ENCODE measurements around the gene DZIP1L. TPM values are rescaled to one million over a fixed set of nuclear protein-coding genes. Genes with fewer than 3 reads are reported as not detected.

Gene DZIP1L
- total RNA-seq, 4 donors from 2014 or later, result 10.3 to 15.8 (median 12.6) TPM

- TF ChIP-seq CTCF (IDR thresholded peaks at IDR 0.05) (no peak), POLR2A (IDR thresholded peaks at IDR 0.05; ENCODE audit: low read depth) (no peak), EP300 (IDR thresholded peaks at IDR 0.05) (no peak), POLR2AphosphoS5 (IDR thresholded peaks at IDR 0.05) (no peak)
- WGBS, result 100% methylated on average over 2 of the region's 2 CpGs
- peaks cover 26 to 93% (median 72%) of the 10 kb centered on the region in 4 donors for H3K36me3 ChIP-seq
Measured at GRCh38 chr3:138065949-138066348, 49.5 kb downstream of the DZIP1L start.

GRCh38 chr3:138063416-138063815 lies 52.0 kb downstream of the DZIP1L start:
- H3K36me3 ChIP-seq, result peaks cover 26 to 74% (median 63%) of the 10 kb centered on the region in 4 donors
- H3K4me1 ChIP-seq, result peaks cover 6 to 13% (median 11%) of the 10 kb centered on the region in 4 donors
- no peak overlapping the region for H3K27ac ChIP-seq (replicated peaks in 1 of 4)
- 80% methylated on average over 3 of the region's 4 CpGs for WGBS
- no peak overlapping the region for H3K4me3 ChIP-seq
- H3K9me3 ChIP-seq, result no peaks in the 10 kb centered on the region
- intact Hi-C loops (cut with DNase I), result no loop called here
- no peak for TF ChIP-seq POLR2AphosphoS5 (IDR thresholded peaks at IDR 0.05)
- no peak for TF ChIP-seq CTCF (IDR thresholded peaks at IDR 0.05)
- no peak for TF ChIP-seq POLR2A (IDR thresholded peaks at IDR 0.05; ENCODE audit: low read depth)
- TF ChIP-seq EP300 (IDR thresholded peaks at IDR 0.05), result no peak
- no peak for DNase-seq (ENCODE audit: extremely low spot score)
- no peaks in the 10 kb centered on the region for H3K27me3 ChIP-seq

More at GRCh38 chr3:138065949-138066348, 49.5 kb downstream of the DZIP1L start:
- Histone ChIP-seq H3K4me3 (no peak overlapping the region), H3K27ac (replicated peaks in 1 of 4) (no peak overlapping the region), H3K9me3 (no peaks in the 10 kb centered on the region), H3K4me1 (no peaks in the 10 kb centered on the region), H3K27me3 (no peaks in the 10 kb centered on the region)
- intact Hi-C loops (cut with DNase I), result no loop called here
- no peak for DNase-seq (ENCODE audit: extremely low spot score)

GRCh38 chr3:138062626-138063025 lies 52.8 kb downstream of the DZIP1L start:
- 25% methylated on average over 1 of the region's 1 CpG for WGBS
- TF ChIP-seq POLR2A (IDR thresholded peaks at IDR 0.05; ENCODE audit: low read depth) (no peak), POLR2AphosphoS5 (IDR thresholded peaks at IDR 0.05) (no peak), EP300 (IDR thresholded peaks at IDR 0.05) (no peak), CTCF (IDR thresholded peaks at IDR 0.05) (no peak)
- no peak for DNase-seq (ENCODE audit: extremely low spot score)
- no peaks in the 10 kb centered on the region for H3K9me3 ChIP-seq
- H3K4me1 ChIP-seq, result peaks cover 6 to 13% (median 11%) of the 10 kb centered on the region in 4 donors
- no peaks in the 10 kb centered on the region for H3K27me3 ChIP-seq
- H3K36me3 ChIP-seq, result peaks cover 26 to 66% (median 55%) of the 10 kb centered on the region in 4 donors
- H3K4me3 ChIP-seq, result no peak overlapping the region
- intact Hi-C loops (cut with DNase I), result no loop called here
- H3K27ac ChIP-seq (replicated peaks in 1 of 4), result no peak overlapping the region

GRCh38 chr3:138062037-138062436 lies 53.4 kb downstream of the DZIP1L start:
- H3K27ac ChIP-seq (replicated peaks in 1 of 4), result no peak overlapping the region
- DNase-seq (ENCODE audit: extremely low spot score), result no peak
- H3K27me3 ChIP-seq, result no peaks in the 10 kb centered on the region
- H3K4me3 ChIP-seq, result no peak overlapping the region
- H3K9me3 ChIP-seq, result no peaks in the 10 kb centered on the region
- WGBS, result 93% methylated on average over 2 of the region's 2 CpGs
- intact Hi-C loops (cut with DNase I), result no loop called here
- peaks cover 23 to 61% (median 50%) of the 10 kb centered on the region in 4 donors for H3K36me3 ChIP-seq
- H3K4me1 ChIP-seq, result peaks cover 6 to 13% (median 11%) of the 10 kb centered on the region in 4 donors
- TF ChIP-seq POLR2AphosphoS5 (IDR thresholded peaks at IDR 0.05) (no peak), CTCF (IDR thresholded peaks at IDR 0.05) (no peak), POLR2A (IDR thresholded peaks at IDR 0.05; ENCODE audit: low read depth) (no peak)

- intact Hi-C loops (cut with DNase I), result no loop called here
- TF ChIP-seq CTCF (IDR thresholded peaks at IDR 0.05), result no peak
- TF ChIP-seq POLR2A (IDR thresholded peaks at IDR 0.05; ENCODE audit: low read depth), result no peak
- DNase-seq (ENCODE audit: extremely low spot score), result no peak
- no peak overlapping the region for H3K4me3 ChIP-seq
- no peaks in the 10 kb centered on the region for H3K9me3 ChIP-seq
- H3K4me1 ChIP-seq, result peaks cover 6 to 13% (median 11%) of the 10 kb centered on the region in 4 donors
- peaks cover 21 to 48% (median 38%) of the 10 kb centered on the region in 4 donors for H3K36me3 ChIP-seq
- H3K27me3 ChIP-seq, result no peaks in the 10 kb centered on the region
- H3K27ac ChIP-seq (replicated peaks in 1 of 4), result no peak overlapping the region
- WGBS, result 54% methylated on average over 2 of the region's 2 CpGs
Measured at GRCh38 chr3:138060792-138061191, 54.6 kb downstream of the DZIP1L start.
